Neuron (in vitro differentiated cells): Measurements from ENCODE around the gene SPATC1L.
"Not testable (repeated sequence)": the region's sequence is repeated elsewhere in the genome, so short reads cannot be mapped to it uniquely, and the experiment has no call there.

ENCODE experiments used
- H2AFZ ChIP-seq: one replicate; pipeline ENCODE4 v1.6.1; 2013; ENCODE audit warnings: low read depth, mild to moderate bottlenecking, inconsistent platforms, low read length, moderate library complexity
- H3K27me3 ChIP-seq: one replicate; pipeline ENCODE4 v1.6.1; 2013; ENCODE audit warnings: low read length; ENCODE audit not compliant: insufficient read depth
- H3K36me3 ChIP-seq: one replicate; pipeline ENCODE4 v1.6.1; 2013; ENCODE audit warnings: low read length; ENCODE audit not compliant: insufficient read depth
- H3K4me1 ChIP-seq: one replicate; pipeline ENCODE4 v1.6.1; 2013; ENCODE audit warnings: low read length; ENCODE audit not compliant: insufficient read depth
- H3K4me3 ChIP-seq: 2 replicates; pipeline ENCODE4 v1.5.1; 2013; ENCODE audit warnings: mild to moderate bottlenecking, low read length, moderate library complexity
- H3K9me3 ChIP-seq: one replicate; pipeline ENCODE4 v1.6.1; 2013; ENCODE audit warnings: low read length

Gene SPATC1L

DNA sequence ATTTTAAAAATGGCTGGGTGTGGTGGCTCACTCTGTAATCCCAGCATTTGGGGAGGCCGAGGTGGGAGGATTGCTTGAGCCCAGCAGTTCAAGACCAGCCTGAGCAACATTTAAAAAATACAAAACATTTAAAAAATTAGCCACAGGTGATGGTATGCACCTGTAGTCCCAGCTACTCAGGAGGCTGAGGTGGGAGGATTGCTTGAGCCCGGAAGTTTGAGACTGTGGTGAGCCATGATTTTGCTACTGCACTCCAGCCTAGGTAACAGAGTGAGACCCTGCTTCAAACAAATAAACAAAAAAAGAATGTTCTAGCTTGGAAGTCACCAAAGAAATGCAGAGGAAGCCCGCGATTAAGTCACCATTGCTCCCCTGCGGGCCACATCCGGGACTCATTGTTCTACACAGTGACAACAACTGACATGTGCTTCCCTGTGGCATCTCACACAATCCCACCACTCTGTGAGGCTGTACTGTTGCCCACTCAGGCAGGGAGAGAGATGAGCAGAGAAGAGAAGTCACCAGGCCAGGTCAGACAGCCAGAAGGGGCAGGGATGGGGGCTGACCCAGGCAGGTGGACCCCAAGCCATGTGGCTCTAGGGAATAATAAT is 18.4 kb upstream of the SPATC1L start:
- Histone ChIP-seq H3K36me3 (peaks cover 80% of the 10 kb centered on the region), H2AFZ (no peak overlapping the region), H3K27me3 (no peaks in the 10 kb centered on the region), H3K4me3 (no peak overlapping the region), H3K9me3 (peaks cover 6% of the 10 kb centered on the region), H3K4me1 (peaks cover 4% of the 10 kb centered on the region)

DNA sequence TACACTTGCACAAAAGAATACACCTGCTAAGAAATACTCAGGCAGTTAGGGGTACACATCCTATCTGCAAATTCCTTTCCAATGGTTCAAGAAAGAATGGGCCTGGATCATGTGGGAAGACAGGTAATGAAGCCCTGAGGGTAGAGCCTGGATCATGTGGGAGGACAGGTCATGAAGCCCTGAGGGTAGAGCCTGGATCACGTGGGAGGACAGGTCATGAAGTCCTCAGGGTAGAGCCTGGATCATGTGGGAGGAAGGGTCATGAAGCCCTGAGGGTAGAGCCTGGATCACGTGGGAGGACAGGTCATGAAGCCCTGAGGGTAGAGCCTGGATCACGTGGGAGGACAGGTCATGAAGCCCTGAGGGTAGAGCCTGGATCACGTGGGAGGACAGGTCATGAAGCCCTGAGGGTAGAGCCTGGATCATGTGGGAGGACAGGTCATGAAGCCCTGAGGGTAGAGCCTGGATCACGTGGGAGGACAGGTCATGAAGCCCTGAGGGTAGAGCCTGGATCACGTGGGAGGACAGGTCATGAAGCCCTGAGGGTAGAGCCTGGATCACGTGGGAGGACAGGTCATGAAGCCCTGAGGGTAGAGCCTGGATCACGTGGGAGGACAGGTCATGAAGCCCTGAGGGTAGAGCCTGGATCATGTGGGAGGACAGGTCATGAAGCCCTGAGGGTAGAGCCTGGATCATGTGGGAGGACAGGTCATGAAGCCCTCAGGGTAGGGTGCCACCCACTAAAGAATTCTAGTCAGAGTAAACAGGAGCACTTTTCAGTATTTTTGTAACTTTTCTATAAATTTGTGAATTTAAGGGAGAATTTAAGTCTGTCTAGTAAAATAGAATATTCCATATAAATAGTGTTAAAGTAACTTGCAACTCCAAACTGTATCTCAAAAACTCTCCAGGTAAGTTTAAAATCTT is 16.9 kb upstream of the SPATC1L start:
- not testable (repeated sequence) for H3K9me3 ChIP-seq, H2AFZ ChIP-seq, H3K4me1 ChIP-seq, H3K4me3 ChIP-seq, H3K27me3 ChIP-seq
- peaks cover 75% of the 10 kb centered on the region for H3K36me3 ChIP-seq

DNA sequence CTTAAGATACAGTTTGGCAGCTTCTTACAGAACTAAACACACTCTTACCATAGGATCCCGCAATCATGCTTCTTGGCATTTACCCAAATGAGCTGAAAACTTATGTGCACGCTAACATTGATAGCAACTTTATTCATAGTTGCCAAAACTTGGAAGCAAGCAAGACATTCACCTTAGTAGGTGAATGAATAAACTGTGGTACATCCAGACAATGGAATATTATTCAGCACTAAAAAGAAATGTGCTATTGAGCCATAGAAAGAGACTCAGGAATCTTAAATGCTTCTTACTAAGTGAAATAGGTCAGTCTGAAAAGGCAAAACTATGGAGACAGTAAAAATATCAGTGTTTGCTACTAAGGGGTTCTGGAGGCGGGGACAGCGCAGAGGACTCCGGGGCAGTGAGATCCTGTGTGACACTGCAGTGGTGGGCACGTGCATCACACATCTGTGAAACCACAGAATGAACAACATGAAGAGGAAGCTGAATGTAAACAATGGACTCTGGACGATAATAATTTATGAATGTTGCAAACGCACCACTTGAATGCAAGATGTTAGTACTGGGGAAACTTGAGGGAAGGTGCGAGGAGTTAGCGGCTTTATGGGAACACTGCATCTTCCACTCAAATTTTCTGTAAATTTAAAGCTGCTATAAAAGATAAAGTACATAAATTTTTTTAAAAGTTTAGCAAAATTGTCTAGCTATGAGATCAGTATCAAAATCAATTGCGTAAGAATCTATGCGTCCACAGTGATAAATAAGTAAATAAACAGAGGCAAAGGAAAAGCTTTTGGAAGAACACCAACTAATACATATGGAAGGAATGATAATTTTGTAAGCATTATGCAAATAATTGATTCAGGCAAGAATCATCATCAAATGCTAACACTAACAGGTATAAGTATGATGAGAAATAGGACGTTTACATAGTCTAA is 15.4 kb upstream of the SPATC1L start:
- Histone ChIP-seq H2AFZ (no peak overlapping the region), H3K36me3 (peaks cover 75% of the 10 kb centered on the region), H3K9me3 (peaks cover 6% of the 10 kb centered on the region), H3K4me3 (no peak overlapping the region), H3K4me1 (peaks cover 4% of the 10 kb centered on the region), H3K27me3 (no peaks in the 10 kb centered on the region)

DNA sequence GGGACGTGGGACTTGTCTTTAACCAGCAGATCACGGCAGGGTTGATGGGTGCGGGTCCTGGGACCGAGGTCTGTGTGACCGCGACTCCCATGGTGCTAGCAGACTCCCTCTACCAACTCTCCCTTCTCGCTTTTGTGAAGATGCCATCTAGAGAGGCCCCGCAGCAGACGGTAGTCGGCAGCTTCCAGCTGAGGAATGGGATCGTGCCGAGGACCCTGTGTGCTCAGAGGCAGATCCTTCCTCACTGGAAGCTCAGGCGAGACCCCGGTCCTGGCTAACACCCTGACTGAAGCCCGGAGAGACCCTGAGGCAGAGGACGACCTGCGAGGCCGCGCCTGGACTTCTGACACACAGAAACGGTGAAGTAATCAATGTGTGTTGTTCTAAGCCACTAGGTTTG is 12.5 kb upstream of the SPATC1L start:
- H3K27me3 ChIP-seq, result no peaks in the 10 kb centered on the region
- no peaks in the 10 kb centered on the region for H3K4me1 ChIP-seq
- H3K36me3 ChIP-seq, result peaks cover 81% of the 10 kb centered on the region
- H2AFZ ChIP-seq, result no peak overlapping the region
- H3K9me3 ChIP-seq, result peaks cover 6% of the 10 kb centered on the region
- no peak overlapping the region for H3K4me3 ChIP-seq

DNA sequence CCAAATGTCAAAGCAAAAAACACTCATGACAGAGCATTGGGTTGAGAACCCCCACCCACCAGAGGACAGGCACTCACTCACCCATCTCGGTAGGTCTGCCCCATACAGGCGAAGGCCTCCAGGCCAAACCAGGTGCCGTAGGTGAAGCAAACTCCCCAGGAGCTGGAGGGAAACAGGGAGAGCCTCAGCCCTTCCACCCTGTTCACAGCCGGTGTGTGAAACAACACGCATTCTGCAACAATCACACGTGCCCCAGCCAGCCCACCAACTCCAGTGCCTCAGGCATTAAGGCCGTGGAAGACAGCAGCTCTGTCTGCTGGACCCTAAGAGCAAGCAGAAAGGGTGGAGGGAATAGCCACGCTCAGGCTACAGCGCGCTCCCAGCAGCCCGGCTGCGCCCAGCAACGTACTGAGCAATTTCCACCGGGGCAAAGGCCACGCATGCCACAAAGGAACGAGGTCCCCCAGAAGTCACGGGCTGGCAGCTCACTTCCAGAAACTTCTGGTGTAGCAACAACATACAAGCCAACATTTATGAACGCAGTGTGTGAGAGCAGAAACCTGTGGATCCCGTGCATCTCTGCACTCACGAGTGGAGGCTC is 11.4 kb upstream of the SPATC1L start:
- Histone ChIP-seq H3K36me3 (peaks cover 85% of the 10 kb centered on the region), H3K27me3 (no peaks in the 10 kb centered on the region), H3K4me1 (peaks cover 7% of the 10 kb centered on the region), H2AFZ (no peak overlapping the region), H3K4me3 (no peak overlapping the region), H3K9me3 (peaks cover 6% of the 10 kb centered on the region)

DNA sequence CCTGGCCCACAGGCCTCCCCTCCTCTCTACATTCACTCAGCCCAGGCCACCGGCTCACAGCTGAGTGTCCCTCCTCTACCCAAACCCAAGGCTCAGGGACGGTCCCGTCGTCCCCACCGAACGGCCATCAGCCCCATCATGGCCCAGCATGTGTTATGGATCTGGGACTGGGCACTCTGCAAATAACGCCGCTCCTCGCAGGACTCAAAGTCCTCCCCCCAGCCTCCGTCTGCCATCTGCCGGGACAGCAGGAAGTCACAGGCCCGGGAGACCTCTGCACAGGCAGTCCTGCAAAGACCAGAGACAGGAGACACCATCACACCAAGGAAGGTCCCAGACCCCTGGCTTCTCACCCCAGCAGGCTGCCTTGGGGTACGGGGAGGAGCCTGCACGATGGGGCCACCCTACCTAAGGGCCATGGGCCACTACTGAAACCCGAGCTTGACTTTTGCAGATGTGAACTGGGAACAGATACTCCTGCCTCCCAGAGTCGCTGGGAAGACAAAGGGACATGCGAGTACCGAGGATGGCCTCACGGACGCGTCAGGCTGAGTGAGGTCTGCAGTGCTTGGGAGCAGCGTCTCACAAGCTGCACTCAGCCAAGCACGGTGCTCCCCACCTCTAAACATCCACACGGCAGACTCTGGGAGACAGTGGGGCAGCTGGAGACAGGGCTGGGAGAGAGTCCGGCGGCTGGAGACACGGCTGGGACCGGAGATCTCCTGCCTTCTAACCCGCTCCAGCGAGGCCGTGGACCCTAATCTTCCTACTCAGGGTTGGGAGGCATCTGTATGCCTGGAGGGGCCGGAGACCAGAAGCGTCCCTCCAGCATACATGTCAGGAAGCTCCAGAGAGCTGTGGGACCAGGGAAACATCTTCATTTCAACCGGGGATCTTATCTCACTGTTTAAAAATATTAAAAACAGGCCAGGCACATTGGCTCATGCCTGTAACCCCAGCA is 10.4 kb upstream of the SPATC1L start:
- H3K36me3 ChIP-seq, result peaks cover 78% of the 10 kb centered on the region

DNA sequence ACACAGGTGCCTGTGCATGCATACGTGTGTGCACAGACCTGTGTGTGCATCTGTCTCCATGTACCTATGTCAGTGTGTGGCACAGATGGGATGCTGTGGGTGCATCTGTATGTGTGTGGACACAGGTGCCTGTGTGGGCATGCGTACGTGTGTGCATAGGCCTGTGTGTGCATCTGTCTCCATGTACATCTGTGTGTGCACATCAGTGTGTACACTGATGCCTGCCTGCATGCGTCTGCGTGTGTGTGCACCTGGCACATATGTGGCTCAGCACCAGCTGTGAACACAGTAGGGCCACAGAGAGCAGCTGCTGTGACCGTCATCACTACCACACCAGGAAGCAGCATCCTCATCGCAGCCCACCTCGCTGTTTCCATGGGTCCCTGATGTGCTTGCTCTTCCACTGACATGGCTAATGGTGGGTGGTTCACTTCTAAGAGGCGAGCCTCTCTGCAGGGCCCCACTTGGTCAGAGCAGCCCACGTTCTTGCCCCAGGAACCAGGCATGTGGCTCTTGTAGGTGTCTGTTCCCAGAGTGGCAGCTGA is 9.6 kb upstream of the SPATC1L start:
- Histone ChIP-seq H3K36me3 (peaks cover 73% of the 10 kb centered on the region), H3K27me3 (no peaks in the 10 kb centered on the region), H3K9me3 (no peaks in the 10 kb centered on the region), H3K4me3 (no peak overlapping the region), H2AFZ (no peak overlapping the region), H3K4me1 (peaks cover 25% of the 10 kb centered on the region)

More for the DNA sequence above, 10.4 kb upstream of the SPATC1L start:
- H3K4me3 ChIP-seq, result no peak overlapping the region
- no peaks in the 10 kb centered on the region for H3K27me3 ChIP-seq
- peaks cover 17% of the 10 kb centered on the region for H3K4me1 ChIP-seq
- no peak overlapping the region for H2AFZ ChIP-seq
- H3K9me3 ChIP-seq, result peaks cover 4% of the 10 kb centered on the region

DNA sequence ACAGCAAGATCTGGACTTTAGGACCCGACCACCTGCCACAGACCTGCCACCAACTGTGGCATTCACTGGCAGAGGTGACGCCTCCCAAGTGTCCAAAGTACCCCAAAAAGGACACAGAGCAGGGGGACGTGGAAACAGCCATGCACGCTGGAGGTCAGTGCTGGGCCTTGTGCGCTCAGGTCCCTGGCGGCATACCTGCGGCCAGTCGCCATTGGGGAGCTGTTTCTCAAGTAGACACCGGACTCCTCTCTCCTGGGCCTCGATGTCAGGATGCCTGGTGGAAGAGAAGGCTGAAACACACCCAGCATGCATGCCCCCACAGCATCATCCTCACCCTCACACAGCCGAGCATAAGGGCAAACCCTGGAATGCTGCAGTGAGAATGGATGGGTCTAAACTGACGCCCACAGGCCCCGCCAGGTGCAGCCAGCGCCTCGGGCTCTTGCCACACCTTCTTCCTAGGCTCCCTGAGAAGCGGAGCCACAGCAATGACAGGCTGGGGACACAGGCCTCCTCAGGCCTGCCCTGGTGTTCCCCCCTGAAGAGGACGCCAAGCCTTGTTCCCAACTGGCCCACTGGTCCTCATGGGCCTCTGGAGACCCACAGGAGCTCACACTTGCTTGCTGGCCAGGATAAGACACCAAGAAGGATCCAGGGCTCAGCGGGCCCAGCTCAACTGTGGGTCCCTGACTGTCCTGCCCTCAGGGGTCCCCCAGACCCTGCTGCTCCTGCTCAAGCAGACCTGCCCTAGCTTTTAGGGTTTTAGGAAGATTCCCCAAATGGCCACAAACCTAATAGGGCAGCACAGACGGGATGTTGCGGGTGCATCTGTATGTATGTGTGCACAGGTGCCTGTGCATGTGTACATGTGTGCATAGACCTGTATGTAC is 7.7 kb upstream of the SPATC1L start:
- Histone ChIP-seq H2AFZ (no peak overlapping the region), H3K4me1 (peaks cover 41% of the 10 kb centered on the region), H3K27me3 (no peaks in the 10 kb centered on the region), H3K36me3 (peaks cover 63% of the 10 kb centered on the region), H3K9me3 (no peaks in the 10 kb centered on the region), H3K4me3 (no peak overlapping the region)

DNA sequence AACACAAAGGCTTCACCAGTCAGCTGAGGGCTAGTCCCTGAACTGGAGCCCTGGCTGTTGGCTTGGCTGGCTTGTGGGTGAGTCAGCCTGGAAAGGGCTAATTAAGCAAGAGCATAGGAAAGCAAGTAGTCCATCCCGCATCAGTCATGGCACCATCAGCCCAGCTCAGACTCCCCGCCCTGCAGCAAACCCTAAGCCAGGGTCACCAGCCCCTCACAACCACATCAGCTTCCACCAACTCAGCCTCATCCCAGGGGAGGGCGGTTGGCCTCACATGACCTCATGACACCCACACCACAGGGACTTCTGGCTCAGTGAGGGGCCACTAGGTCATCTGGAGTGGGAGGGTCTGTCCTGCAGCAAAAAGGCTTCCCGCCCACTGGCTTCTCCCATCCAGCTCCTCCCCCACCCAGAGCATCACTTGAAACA is 7.0 kb upstream of the SPATC1L start:
- H3K9me3 ChIP-seq, result no peaks in the 10 kb centered on the region
- no peak overlapping the region for H3K4me3 ChIP-seq
- peaks cover 41% of the 10 kb centered on the region for H3K4me1 ChIP-seq
- H2AFZ ChIP-seq, result no peak overlapping the region
- H3K27me3 ChIP-seq, result no peaks in the 10 kb centered on the region
- peaks cover 57% of the 10 kb centered on the region for H3K36me3 ChIP-seq

DNA sequence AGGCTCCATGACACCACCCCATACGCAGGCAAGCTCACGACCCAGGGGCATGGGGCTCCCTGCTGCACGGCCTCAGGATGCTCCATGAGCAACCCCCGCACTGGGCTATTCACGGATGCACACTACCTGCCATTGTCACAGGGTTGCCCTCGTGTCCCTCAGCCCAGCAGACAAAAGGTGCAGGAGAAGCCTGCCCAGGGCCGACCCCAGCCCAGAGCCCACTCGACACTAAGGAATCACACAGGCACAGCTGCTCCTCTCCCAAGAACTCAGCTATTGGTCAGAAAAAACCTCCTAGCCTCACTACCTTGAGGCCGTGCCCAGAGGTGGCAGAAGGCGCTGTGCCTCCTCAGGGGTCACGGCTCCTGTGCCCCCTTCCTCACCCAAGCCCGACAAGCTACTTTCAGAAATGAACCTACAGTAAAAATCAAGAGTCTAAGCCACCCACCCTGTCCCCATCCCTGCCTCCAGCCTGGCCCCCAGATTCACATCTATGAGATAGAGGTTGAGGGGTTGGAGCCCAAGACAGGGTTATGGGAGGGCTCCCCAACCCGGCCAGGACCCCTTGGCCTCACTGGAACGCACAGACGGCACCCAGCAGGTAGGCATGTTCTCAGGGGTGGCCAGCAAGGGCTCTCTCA is 6.4 kb upstream of the SPATC1L start:
- peaks cover 41% of the 10 kb centered on the region for H3K4me1 ChIP-seq
- H3K36me3 ChIP-seq, result peaks cover 50% of the 10 kb centered on the region
- no peaks in the 10 kb centered on the region for H3K27me3 ChIP-seq
- H2AFZ ChIP-seq, result no peak overlapping the region
- H3K4me3 ChIP-seq, result no peak overlapping the region
- no peaks in the 10 kb centered on the region for H3K9me3 ChIP-seq
